T-helper 9 cell (primary cell): Measurements from ENCODE around the gene ZNF532.
"Not testable (repeated sequence)": the region's sequence is repeated elsewhere in the genome, so short reads cannot be mapped to it uniquely, and the experiment has no call there.

ENCODE experiments used
- DNase-seq: peaks from one replicate; pipeline ENCODE4 v3.0.0-alpha.2; 2020

ZNF532 gene

DNA sequence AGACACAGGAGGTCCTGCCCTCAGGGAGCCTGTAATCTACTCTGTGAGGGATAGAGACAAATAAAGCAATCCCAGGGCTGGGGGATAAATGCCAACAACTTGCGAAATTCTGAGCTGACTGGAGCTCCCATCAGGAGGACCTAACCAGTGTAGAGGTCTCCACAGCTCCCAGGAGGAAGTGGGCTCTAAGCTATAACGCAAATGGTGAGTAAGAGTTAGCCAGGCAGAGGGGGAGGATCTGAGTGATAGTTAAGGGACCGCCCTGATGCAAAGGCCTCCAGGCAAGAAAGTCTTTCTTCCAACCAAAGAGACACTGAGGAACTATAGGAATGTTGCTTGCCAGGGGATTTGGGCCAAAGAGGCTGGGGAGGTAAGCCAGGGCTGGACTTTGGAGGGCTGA, 16.0 kb upstream of the ZNF532 start:
- DNase-seq: no peak

DNA sequence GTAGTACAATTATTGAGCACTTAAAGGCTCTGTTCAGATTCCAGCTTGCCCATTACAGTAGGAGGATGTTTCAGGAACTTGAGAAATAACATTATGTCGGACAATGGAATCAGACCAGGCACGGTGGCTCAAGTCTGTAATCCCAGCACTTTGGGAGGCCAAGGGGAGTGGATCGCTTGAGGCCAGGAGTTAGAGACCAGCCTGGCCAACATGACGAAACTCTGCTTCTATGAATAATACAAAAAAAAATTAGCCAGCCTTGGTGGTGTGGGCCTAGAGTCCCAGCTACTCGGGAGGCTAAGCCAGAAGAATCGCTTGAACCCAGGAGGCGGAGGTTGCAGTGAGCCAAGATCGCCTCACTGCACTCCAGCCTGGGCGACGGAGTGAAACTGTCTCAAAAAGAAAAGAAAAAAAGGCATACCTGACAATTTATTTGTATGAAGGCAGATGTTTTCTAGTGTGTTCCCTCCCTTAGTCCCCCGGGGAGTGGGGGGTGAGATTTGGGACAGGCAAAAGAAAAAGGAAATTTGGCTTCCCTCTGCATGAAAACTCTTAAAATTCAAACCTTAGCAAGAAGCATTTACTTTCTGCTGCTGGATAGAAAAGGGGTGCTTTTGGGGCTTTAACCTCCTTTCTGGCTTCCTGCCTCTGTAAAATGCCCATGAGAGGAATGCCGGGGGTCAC, 13.7 kb upstream of the ZNF532 start:
- DNase-seq: no peak

DNA sequence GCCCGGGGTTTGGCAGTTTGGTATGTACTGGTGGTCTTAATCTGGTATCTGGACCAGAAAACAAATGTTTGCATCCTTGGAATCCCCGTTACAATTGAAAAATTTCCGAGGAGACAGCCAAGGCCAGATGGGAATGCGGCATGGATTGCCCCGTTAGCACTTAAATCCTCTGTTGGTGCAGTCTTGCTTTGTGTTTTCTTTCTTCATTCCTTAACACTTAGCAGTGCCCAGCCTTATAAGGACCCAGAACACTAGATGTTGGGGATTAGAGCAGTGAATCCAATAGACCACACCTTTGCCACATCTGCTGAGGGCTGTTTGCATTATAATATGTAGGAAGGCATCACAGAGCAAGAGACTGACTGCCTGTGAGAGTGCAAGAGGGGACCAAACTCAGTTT, 12.8 kb upstream of the ZNF532 start:
- DNase-seq: no peak

DNA sequence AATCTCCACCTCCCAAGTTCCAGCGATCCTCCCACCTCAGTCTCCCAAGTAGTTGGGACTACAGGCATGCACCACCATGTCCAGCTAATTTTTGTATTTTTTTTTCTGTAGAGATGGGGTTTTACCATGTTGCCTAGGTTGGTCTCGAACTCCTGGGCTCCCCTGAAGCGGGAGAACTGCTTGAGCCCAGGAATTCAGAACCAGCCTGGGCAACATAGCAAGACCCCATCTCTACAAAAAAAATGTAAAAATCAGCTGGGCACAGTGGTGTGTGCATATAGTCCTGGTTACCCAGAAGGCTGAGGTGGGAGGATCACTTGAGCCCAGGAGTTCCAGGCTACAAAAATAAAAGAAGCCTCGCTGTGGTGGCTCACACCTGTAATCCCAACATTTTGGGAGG, 12.0 kb upstream of the ZNF532 start:
- DNase-seq: no peak

DNA sequence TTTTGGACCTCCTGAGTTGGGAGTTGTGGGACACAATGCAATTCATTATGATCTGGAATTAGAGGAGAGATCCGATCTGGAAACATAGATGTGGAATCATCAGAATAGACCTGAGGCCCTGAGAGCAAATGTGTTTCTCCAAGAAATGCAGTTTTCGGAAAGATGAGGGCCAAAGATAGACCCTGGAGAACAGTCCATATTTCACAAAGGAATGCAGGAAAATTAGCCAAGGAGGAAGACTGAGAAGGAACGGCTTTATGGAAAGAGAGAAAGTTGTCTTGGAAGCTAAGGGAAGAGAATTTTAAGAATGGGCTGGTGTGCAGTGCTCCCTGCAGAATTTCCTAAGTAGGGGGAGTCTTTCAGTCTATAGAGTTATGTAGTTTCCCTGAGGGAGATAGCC, 11.1 kb upstream of the ZNF532 start:
- no peak for DNase-seq

DNA sequence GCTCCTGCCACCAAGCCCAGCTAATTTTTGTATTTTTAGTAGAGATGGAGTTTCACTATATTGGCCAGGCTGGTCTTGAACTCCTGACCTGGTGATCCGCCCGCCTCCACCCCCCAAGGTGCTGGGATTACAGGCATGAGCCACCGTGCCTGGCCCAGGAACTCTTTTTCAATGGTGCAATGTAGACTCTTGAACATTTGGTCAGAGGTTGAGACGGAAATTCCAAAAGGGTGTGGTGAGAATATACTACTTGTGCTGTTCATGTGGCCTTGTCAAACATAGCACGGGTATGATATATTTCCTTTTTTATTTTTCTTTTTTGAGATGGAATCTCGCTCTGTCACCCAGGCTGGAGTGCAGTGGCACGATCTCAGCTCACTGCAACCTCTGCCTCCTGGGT, 9.2 kb upstream of the ZNF532 start:
- DNase-seq: not testable (repeated sequence)

DNA sequence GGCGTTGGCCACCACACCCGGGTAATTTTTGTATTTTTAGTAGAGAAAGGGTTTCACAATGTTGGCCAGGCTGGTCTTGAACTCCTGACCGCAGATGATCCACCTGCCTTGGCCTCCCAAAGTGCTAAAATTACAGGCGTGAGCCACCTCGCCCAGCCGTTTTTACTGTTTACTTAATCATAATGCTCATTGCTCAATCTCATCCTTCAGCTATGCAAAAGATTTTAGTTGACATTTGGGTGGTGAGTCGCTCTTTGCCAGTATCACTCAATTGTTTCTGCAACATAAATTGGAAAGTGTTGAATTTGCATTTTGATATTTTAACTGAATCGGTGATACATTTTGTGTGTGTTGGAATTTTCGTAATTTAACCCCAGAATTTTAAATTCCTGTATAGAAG, 7.8 kb upstream of the ZNF532 start:
- no peak for DNase-seq

DNA sequence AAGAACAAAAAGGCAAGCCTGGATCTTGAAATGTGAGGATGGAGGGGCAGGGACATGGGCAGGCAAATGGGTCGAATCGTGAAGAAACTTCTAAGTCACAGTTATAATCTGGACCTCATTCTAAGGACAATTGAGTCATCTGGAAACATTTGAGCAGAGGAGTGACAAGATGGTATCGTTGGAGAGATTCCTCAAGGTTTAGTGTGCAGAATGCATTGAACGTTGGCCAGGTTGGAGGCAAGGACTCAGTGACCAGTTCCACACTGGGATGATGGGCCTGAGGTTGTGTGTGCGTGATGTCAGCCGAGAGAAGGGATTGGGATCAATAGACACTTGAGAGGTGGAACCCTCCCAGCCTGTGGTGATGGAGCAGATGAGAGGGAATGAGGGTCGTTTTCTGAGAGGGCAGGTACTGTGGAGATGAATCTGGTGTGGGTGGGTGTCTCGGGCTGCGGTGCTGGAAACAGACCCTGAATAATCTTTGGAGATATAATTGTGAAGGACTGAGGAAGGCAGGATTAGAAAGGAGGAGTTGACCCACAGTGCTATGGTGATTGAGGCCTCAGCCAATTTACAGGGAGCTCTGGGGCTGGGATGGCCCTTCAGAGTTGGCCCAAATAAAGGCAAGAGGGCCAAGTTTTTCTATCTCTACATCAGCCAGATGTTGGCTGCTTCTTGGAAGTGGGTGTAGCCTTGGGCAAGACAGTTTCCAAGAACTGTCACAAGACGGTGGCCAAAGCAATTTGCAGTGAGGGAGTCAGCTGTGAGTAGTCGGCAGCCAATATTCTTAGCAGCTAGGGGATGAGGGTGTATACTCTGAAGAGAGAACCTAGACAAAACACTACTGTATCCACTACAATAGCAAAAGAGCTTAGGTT, 5.8 kb upstream of the ZNF532 start:
- DNase-seq: no peak

DNA sequence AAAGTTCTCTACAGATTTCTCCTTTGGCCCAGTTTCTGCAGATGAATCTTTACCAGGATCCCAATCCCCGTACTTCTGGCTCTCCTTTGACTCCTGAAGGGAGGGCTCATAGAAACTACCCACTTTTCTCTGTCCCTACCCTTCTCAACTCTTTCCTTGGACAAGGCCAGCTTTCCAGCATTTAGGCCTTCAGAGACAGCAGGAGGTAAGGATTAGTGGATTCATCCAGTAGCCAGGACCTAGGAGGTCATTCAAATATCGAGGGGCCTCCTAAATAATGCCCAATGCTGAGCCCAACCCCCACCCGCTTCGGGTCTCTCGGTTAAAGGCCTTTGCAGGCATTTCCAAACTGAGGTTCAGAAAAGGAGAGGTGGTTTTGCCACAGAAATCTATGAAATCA, 4.8 kb upstream of the ZNF532 start:
- DNase-seq: no peak

DNA sequence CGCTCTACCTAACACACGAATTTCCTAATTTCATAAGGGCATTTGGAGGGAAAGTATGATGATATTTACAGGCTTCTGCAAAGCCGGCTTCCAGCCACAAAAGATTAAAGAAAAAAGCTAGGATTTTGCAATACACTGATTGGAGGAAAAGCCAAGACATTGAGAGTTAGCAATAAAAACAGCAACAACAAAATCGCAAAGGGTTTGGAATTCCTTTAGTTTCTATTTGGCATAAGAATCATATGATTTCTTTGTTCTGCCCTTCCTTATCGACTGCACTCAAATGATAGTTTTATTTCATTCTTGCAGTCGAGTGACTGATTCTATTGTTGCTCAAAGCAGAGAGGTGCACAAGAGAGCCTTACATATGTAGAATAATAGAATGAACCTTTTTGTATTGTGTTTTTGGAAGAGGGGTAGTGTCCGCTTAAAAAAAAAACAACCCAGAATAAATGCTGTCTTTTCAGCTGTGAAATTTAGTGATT, 3.9 kb upstream of the ZNF532 start:
- DNase-seq: no peak

DNA sequence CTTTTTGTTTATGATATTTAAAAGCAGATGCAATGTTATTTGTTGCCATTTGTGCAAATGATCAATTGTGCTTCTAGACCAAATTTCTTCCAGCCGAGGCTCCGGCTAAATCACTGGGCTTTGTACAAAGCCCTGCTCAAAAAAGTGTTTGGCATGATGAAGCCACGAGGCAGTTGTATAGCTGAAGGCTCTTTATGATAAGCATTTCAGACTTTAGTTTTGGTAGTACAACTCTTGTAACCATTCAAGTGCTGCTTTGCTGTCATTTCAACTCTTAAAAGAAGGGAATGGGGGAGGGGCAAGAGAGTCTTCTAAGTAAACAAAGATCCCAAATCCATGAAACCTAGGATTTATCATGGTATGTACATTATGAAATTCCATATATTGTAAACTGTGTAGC, 3.3 kb upstream of the ZNF532 start:
- no peak for DNase-seq

DNA sequence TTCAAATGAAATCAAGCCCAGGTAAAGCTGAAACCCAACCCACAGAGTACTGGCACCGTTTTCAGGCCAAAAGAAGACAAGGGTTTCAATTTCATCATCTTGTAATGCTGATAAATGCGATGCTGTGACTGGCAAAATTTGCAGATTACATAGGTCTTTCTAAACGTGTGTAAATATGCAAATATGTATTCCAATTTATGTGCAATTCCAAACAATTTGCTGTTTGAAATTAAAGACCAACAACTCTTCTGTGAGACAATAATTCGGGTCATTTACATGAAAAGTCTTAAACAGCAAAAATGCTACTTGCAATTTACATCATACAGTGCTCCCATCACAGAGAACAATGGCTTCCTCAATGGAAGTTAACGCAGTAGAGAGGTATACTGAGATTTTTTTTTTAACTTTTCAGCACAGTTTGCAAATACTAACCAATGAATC, 2.8 kb upstream of the ZNF532 start:
- DNase-seq: no peak

DNA sequence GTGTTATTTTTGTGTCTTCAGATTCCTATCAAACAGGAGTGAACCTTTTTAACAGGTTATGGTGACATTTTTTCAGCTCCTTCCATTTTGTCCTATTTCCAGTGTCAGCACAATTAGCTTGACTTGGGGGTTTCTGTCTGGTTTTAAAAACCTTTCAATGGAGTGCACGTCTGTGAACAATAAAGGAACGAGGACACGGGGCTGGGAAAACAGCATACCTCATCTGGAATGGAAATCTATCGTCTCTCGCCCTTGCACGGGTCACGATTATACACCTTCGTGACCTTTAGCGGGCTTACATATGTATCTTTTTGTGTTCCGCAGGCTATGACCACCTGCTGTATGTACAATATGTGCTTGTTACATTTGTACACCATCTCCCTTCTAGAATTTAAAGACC, 2.3 kb upstream of the ZNF532 start:
- no peak for DNase-seq

DNA sequence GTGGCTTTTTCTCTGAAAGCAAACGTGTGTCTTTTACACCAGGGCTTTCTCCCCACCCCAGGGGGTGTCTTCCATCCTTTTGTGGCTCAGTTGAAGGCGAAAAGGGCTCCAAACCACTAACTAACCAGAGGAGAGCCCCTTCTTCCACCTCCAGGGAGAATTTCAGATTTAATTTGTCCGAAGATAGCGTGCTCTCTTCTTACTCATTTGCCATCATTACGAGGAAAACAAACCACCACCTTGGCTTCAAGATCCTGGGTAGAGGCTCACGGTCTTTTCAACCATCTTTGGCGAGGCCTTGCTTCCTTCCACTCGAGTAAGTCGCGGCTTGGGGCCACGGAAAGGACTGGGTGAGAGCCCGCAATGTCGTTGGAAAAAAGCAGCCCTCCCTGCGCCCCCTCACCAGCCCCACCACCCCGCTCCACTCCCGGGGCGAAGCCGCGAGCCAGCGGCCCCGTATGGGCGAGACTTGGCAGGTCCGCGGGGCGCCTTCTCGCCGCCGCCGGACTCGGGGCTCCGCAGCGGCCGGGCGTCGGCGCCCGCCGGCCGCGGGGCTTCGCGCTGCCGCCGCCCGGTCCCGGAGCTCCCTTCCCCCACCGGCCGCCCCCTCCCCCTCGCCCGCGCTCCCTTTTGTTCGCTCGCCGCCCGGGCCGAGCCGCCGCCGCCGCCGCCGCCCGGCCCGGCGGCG, 1.7 kb upstream of the ZNF532 start:
- DNase-seq: no peak

DNA sequence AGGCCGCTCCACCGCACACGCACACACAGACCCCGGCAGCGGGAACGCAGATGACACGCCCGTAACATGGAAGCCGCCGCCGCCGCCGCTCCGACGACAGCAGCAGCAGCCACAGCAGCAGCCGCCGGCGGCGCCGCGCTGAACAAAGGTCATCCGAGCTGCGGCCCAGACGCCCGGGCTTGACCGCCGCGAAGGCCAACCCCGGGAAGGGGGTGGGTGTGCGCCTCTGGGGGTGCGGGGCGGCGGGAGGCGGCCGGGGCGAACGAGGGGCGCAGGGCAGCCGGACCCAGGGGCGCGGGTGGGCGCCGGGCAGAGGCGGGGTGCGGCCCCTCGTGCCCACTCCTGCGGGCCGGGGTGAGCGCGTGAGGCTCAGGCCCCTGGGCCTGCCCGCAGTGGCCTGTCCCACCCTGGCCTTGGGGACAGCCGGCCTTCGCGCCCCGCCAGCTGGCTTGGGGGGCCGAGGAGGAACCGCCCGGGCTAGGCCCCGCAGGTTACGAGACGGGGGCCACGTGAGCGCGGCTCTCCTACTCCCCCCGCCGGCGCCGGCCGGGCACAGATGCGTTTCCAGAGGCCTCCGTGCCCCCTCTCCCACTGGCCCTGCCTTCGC, 1.0 kb upstream of the ZNF532 start:
- peak; percentile 16 for DNase-seq

DNA sequence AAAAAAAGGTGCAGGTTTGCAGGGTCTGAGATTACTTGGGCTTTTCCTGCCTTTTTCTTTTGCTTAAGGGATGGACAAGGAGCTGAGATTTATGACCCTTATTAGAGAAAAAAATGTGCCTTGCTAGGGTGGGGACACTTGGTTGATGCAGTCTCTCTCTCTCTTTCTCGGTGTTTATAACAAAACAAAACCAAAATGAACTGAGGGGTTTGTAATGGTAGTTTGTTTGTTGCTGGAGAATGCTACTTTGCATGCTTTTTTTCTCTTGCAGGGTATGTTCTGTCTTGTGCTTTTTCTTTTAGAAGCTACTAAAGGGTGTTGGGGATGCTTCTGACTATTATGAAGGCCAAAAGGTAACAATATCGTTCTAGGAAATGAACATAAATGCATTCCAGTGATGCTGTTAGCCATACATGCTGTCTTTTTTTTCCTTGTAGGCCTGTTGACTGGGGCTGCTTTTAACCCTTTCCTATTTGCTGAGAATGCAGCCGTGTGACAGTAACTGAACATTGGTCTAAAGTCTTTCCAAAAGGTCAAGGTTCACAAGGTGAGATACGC, 435 bp downstream of the ZNF532 start:
- no peak for DNase-seq

DNA sequence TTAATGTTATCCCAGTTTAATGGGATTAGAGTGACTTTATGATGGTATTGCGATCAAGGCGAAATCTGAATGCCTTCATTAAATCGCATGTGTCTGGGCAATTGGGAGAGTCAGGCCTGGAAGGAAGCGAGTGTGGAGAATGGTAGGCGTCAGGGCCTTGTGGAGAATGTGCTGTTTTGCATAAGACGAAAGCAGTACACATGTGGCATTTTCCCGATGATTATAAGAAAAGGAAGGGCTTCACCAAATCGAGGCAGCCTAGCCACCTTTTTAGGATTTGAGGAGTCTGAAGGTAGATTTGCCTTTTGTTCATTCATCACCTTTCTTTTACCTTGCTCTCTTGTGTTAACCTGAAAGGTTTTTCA, 1.0 kb downstream of the ZNF532 start:
- DNase-seq: no peak

DNA sequence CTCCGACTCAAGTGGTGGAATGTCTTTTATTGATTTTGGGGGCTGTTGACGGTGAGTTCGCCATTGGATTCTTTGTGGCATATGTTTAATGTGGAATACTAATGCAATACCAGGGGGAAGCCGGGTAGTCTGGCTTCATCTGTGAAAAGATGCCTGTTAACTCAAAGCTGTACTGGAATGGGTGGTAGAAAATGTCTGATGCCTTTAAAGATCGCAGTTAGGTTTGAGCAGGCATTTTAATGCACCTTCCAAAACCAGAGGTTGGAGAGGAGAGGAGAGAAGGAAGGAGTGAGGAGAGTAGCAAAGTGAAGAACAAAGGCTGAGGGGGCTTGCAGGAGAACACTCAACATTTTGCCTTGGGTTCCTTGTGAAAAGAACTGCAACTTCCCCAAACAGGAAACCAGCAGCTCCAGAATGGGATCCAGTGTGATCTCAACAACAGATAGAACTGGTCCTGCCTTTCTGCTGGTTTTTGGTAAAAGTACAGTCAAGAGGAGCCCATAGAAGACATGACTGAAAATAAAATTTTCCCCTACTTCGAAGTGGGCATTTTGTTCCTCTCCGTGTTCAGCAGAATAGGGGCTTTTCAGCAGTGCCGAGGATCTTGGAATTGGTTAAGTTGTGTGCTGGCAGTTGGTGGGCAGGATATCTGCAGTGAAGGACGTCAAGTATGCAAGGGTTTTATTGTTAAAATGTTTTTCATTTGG, 1.5 kb downstream of the ZNF532 start:
- no peak for DNase-seq

DNA sequence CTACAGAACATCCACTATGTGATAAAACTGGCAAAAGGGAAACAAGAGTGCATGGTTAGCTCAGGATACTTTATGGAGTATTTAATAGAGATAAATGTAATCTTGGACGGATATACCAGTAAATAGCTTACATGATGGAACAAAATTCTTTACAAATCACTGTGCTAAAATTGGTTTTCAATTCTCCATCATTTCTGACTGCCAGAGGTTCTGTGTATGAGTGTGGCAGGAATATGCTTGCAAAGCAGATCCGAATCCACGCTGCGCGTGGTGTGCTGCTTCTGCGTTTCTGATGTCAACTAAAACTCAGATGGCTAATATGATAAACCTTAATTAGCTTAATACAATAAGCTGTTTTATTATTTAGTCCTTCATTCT, 2.1 kb downstream of the ZNF532 start:
- no peak for DNase-seq

DNA sequence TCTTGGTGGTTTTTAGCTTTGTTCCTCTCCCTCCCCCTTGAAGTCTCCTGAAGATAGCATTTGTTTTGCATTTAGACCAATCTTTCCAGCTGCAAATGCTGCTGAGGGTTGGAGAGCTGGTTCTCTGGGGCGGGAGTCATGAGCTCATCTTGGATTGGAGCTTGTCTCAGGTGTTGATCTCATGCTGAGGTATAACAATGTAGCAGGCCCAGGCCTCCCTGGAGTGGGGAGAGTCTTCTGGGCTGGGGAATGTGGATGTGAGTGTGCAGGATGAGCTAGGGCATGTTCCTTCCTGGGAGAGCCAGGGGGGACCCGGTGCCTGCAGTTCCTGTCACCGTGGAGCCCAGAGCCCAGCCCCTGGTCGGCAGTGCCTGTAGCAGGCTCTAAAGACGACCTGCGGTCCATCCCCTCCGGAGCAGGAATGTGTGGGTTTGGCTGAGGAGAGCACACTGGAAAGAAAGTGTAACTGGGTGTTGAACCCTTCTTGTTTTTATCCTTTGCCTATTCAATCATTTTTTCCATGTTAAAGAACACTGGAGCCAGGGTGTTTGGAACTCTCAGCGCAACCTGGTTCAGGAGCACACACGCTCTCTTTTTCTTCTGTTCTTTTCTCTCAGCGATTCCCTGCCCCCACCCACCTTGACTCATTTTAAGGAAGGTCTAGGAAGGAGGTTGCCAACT, 2.7 kb downstream of the ZNF532 start:
- DNase-seq: no peak

DNA sequence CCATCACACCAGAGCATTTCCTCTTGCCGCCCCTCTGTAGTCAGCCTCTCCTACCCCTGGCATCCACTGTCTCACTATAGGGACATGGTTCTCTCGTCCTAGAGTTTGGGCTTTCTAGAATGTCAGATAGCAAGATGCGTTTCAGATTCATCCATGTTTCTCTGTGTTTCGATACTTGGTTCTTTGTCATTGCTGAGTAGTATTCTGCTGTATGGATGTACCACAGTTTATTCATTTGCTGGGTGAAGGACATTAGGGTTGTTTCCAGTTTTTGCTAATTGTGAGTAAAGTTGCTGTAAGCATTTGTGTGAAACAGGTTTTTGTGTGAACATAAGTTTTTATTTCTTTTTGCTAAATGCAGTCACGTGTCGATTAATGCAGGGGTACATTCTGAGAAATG, 3.8 kb downstream of the ZNF532 start:
- DNase-seq: no peak

DNA sequence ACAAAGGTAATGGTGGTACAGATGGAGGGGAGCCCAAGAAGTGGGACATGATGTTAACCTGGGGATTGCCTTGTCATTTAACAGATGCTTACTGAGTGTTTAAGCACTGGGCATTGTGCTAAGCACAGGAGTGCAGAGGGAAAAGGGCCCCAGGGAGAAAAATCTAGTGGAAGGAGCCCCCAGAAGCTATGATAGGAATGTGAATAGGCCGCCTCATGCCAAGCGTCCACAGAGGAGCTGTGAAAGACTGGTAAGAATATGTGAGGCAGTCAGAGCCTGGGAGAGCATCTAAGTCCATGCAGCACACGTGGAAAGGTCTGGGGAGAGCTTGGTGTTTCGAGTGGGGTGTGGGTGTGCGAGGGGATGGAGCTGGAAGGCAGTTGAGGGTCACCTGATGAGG, 5.5 kb downstream of the ZNF532 start:
- no peak for DNase-seq
